GM23338 (cell line): Measurements from ENCODE around the gene SORCS2. TPM values are rescaled to one million over a fixed set of nuclear protein-coding genes. Genes with fewer than 3 reads are reported as not detected.

Experiments
- ATAC-seq: fragments of 200-7000 bp; cut with Tn5 transposase; 3 replicates; pipeline ENCODE4 v1.9.1; 2020
- DNase-seq: peaks from one replicate; pipeline ENCODE4 v3.0.0-alpha.2; 2015; ENCODE audit warnings: low spot score
- H2AFZ ChIP-seq: fragments of 200-600 bp; sonication (generic); 2 replicates; pipeline ENCODE4 v1.8.0; 2016; ENCODE audit warnings: antibody characterized with exemption, mild to moderate bottlenecking, moderate library complexity
- H3F3A ChIP-seq: fragments of 200-600 bp; sonication (generic); replicated peaks from 2 replicates; pipeline ENCODE4 v1.8.0; 2017; ENCODE audit warnings: antibody characterized with exemption, mixed run types, low read depth
- H3K27ac ChIP-seq: fragments of 200-600 bp; sonication (generic); 2 replicates; pipeline ENCODE4 v1.6.1; 2016; ENCODE audit warnings: low read depth
- H3K27me3 ChIP-seq: fragments of 200-600 bp; sonication (generic); 2 replicates; pipeline ENCODE4 v1.8.0; 2016; ENCODE audit warnings: mild to moderate bottlenecking, mixed run types, moderate library complexity; ENCODE audit not compliant: insufficient read depth
- H3K36me3 ChIP-seq: fragments of 200-600 bp; sonication (generic); 2 replicates; pipeline ENCODE4 v1.8.0; 2016; ENCODE audit warnings: mild to moderate bottlenecking; ENCODE audit not compliant: insufficient read depth
- H3K4me1 ChIP-seq: fragments of 200-600 bp; sonication (generic); 2 replicates; pipeline ENCODE4 v1.8.0; 2016; ENCODE audit warnings: mild to moderate bottlenecking, moderate library complexity; ENCODE audit not compliant: insufficient read depth
- H3K4me2 ChIP-seq: fragments of 200-600 bp; sonication (generic); 2 replicates; pipeline ENCODE4 v1.7.1; 2017; ENCODE audit warnings: mixed run types
- H3K4me3 ChIP-seq: fragments of 200-600 bp; sonication (generic); 2 replicates; pipeline ENCODE4 v1.6.1; 2016; ENCODE audit warnings: mixed run types
- H3K79me2 ChIP-seq: fragments of 200-600 bp; sonication (generic); replicated peaks from 2 replicates; pipeline ENCODE4 v1.8.0; 2017; ENCODE audit warnings: mild to moderate bottlenecking; ENCODE audit not compliant: insufficient read depth
- H3K9me2 ChIP-seq: fragments of 200-600 bp; sonication (generic); 2 replicates; pipeline ENCODE4 v1.8.0; 2017; ENCODE audit not compliant: insufficient read depth
- H4K20me1 ChIP-seq: fragments of 200-600 bp; sonication (generic); replicated peaks from 2 replicates; pipeline ENCODE4 v1.8.0; 2017; ENCODE audit warnings: mild to moderate bottlenecking; ENCODE audit not compliant: insufficient read depth
- H3K27ac Mint-ChIP-seq: 2 replicates; pipeline ENCODE4 v1.8.0; 2020; ENCODE audit warnings: inconsistent platforms, mild to moderate bottlenecking, moderate library complexity, mixed read lengths
- H3K27me3 Mint-ChIP-seq: 3 replicates; pipeline ENCODE4 v1.8.0; 2022; ENCODE audit warnings: low read depth, mild to moderate bottlenecking, moderate library complexity, mixed read lengths, inconsistent platforms; ENCODE audit not compliant: insufficient read depth, poor library complexity
- H3K36me3 Mint-ChIP-seq: 3 replicates; pipeline ENCODE4 v1.8.0; 2021; ENCODE audit warnings: low read depth, mild to moderate bottlenecking, inconsistent platforms, moderate library complexity, mixed read lengths
- H3K4me1 Mint-ChIP-seq: 3 replicates; pipeline ENCODE4 v1.8.0; 2020; ENCODE audit warnings: mild to moderate bottlenecking, inconsistent platforms, mixed read lengths
- H3K4me3 Mint-ChIP-seq: 3 replicates; pipeline ENCODE4 v1.8.0; 2021; ENCODE audit warnings: moderate library complexity, mild to moderate bottlenecking, inconsistent platforms, mixed read lengths
- H3K9me3 Mint-ChIP-seq: 3 replicates; pipeline ENCODE4 v1.8.0; 2020; ENCODE audit warnings: moderate library complexity, mild to moderate bottlenecking, inconsistent platforms, mixed read lengths
- CREB1 ChIP-seq: fragments of 250-450 bp; sonication (Bioruptor Pico); IDR thresholded peaks from 2 replicates; pipeline ENCODE4 v1.5.0; 2020; ENCODE audit warnings: low read depth, mild to moderate bottlenecking, moderate library complexity
- EZH2 ChIP-seq: fragments of 200-600 bp; sonication (generic); IDR thresholded peaks from one replicate; pipeline ENCODE4 v1.8.0; 2017; ENCODE audit warnings: antibody characterized with exemption, mild to moderate bottlenecking, low read depth; ENCODE audit not compliant: unreplicated experiment
- EZH2phosphoT487 ChIP-seq: fragments of 200-600 bp; sonication (generic); IDR thresholded peaks from one replicate; pipeline ENCODE4 v1.8.1; 2018; ENCODE audit warnings: antibody characterized with exemption; ENCODE audit not compliant: unreplicated experiment
- JUNB ChIP-seq: IDR thresholded peaks from one replicate; pipeline ENCODE4 v1.6.1; 2016; ENCODE audit warnings: antibody characterized with exemption; ENCODE audit not compliant: unreplicated experiment
- NANOG ChIP-seq: IDR thresholded peaks from 2 replicates; pipeline ENCODE4 v1.6.1; 2016; ENCODE audit warnings: antibody characterized with exemption, borderline replicate concordance
- REST ChIP-seq: IDR thresholded peaks from one replicate; pipeline ENCODE4 v1.6.1; 2018; ENCODE audit warnings: antibody characterized with exemption; ENCODE audit not compliant: unreplicated experiment
- ZNF331 ChIP-seq: fragments of 250-450 bp; sonication (Bioruptor Pico); IDR thresholded peaks from 2 replicates; pipeline ENCODE4 v1.5.0; 2020; ENCODE audit warnings: low read depth, mild to moderate bottlenecking, moderate library complexity
- long read RNA-seq: library from polyadenylated mRNA; unstranded; transcript quantifications from one replicate; pipeline ENCODE4 v2.0.0, GENCODE V29; 2020; ENCODE audit not compliant: unreplicated experiment
- polyA plus RNA-seq: library from polyadenylated mRNA; unstranded; fragments of >200 nt; fragmentation: Nextera tagmentation; extraction: Ambion mirVana; gene quantifications from 2 replicates; pipeline ENCODE4 v1.2.1, GENCODE V29; 2016
- total RNA-seq: library from RNA; depleted of rRNA; stranded (reverse); fragments of >200 nt; shearing (Covaris generic); gene quantifications from 2 replicates; pipeline ENCODE4 v1.2.3, GENCODE V29; 2014; rRNA removed
- TF ChIP-seq, protein P1 (sequence below): fragments of 250-450 bp; sonication (Bioruptor Pico); IDR thresholded peaks from 2 replicates; pipeline ENCODE4 v1.5.0; 2020; ENCODE audit warnings: mild to moderate bottlenecking, moderate library complexity
- TF ChIP-seq, protein P2 (sequence below), 2 experiments: fragments of 200-600 bp in 1 of 2; sonication (generic) in 1 of 2; conservative IDR thresholded peaks; 2 replicates each; pipeline versions ENCODE4 v1.5.1 to v1.6.1; 2016 to 2017; ENCODE audit warnings: antibody characterized with exemption in 2 of 2, low read depth in 2 of 2, mild to moderate bottlenecking in 2 of 2, moderate library complexity in 1 of 2

The SORCS2 gene
- total RNA-seq (2.4 and 8.3 TPM in 2 replicates), polyA plus RNA-seq (0.30 and 0.47 TPM in 2 replicates)
- long read RNA-seq, partial matches to known transcripts = 0 of 1 reads
- long read RNA-seq, other reads (novel, unspliced or antisense) = 1 of 1 reads

DNA sequence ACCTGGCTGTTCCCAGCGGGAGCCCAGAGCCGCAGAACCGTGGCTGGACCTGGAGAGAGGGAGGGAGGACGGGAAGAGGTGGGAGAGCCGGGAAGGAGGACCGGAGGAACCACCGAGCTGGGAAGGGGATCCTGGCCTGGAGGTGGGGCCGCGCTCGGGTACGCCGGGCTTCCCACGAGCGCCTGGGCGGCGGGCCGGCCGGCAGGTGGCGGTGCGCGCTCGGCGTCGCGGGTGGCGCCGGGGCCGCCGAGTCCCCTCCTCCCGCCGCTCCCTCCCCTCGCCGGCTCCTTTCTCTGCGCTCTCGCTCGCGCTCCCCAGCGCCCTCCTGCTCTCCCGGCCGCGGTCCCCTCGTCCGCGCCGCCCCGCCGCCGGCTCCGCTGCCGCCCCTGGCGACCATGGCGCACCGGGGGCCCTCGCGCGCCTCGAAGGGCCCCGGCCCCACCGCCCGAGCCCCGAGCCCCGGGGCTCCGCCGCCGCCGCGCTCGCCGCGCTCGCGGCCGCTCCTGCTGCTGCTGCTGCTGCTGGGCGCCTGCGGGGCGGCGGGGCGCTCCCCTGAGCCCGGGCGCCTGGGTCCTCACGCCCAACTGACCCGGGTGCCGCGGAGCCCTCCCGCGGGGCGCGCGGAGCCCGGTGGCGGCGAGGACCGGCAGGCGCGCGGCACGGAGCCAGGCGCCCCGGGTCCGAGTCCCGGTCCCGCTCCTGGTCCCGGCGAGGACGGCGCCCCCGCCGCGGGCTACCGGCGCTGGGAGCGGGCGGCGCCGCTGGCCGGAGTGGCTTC lies at the start of gene SORCS2:
Gene SORCS2, plus strand, starts transcription at position 287 of the 778 bp plus-strand sequence.
- H3K9me2 ChIP-seq = no peaks in the 10 kb centered on the region
- Mint-ChIP-seq H3K36me3 (no peaks in the 10 kb centered on the region), H3K4me1 (peaks cover 23% of the 10 kb centered on the region), H3K9me3 (no peaks in the 10 kb centered on the region), H3K27me3 (peaks cover 33% of the 10 kb centered on the region), H3K4me3 (peak within 1 kb of the TSS; percentile 79), H3K27ac (no peak within 1 kb of the TSS)
- H2AFZ ChIP-seq = peak within 1 kb of the TSS; percentile 89
- no peak within 1 kb of the TSS for H3K27ac ChIP-seq
- peaks cover 7% of the 10 kb centered on the region; the same call in 1 of the 2 replicates for H3K4me1 ChIP-seq
- ATAC-seq (peak; percentile 63), DNase-seq (peak; percentile 77)
- H3F3A ChIP-seq = no peaks in the 10 kb centered on the region
- peaks cover 22% of the 10 kb centered on the region for H3K27me3 ChIP-seq
- no peaks in the 10 kb centered on the region for H3K36me3 ChIP-seq
- H4K20me1 ChIP-seq = no peaks in the 10 kb centered on the region; the same call in 1 of the 2 replicates
- TF ChIP-seq ZNF331 (CRISPR knock-in tag) = no peak
- TF ChIP-seq JUNB = no peak
- TF ChIP-seq NANOG = no peak
- TF ChIP-seq EZH2 = peak; percentile 42
- TF ChIP-seq, protein P1, sequence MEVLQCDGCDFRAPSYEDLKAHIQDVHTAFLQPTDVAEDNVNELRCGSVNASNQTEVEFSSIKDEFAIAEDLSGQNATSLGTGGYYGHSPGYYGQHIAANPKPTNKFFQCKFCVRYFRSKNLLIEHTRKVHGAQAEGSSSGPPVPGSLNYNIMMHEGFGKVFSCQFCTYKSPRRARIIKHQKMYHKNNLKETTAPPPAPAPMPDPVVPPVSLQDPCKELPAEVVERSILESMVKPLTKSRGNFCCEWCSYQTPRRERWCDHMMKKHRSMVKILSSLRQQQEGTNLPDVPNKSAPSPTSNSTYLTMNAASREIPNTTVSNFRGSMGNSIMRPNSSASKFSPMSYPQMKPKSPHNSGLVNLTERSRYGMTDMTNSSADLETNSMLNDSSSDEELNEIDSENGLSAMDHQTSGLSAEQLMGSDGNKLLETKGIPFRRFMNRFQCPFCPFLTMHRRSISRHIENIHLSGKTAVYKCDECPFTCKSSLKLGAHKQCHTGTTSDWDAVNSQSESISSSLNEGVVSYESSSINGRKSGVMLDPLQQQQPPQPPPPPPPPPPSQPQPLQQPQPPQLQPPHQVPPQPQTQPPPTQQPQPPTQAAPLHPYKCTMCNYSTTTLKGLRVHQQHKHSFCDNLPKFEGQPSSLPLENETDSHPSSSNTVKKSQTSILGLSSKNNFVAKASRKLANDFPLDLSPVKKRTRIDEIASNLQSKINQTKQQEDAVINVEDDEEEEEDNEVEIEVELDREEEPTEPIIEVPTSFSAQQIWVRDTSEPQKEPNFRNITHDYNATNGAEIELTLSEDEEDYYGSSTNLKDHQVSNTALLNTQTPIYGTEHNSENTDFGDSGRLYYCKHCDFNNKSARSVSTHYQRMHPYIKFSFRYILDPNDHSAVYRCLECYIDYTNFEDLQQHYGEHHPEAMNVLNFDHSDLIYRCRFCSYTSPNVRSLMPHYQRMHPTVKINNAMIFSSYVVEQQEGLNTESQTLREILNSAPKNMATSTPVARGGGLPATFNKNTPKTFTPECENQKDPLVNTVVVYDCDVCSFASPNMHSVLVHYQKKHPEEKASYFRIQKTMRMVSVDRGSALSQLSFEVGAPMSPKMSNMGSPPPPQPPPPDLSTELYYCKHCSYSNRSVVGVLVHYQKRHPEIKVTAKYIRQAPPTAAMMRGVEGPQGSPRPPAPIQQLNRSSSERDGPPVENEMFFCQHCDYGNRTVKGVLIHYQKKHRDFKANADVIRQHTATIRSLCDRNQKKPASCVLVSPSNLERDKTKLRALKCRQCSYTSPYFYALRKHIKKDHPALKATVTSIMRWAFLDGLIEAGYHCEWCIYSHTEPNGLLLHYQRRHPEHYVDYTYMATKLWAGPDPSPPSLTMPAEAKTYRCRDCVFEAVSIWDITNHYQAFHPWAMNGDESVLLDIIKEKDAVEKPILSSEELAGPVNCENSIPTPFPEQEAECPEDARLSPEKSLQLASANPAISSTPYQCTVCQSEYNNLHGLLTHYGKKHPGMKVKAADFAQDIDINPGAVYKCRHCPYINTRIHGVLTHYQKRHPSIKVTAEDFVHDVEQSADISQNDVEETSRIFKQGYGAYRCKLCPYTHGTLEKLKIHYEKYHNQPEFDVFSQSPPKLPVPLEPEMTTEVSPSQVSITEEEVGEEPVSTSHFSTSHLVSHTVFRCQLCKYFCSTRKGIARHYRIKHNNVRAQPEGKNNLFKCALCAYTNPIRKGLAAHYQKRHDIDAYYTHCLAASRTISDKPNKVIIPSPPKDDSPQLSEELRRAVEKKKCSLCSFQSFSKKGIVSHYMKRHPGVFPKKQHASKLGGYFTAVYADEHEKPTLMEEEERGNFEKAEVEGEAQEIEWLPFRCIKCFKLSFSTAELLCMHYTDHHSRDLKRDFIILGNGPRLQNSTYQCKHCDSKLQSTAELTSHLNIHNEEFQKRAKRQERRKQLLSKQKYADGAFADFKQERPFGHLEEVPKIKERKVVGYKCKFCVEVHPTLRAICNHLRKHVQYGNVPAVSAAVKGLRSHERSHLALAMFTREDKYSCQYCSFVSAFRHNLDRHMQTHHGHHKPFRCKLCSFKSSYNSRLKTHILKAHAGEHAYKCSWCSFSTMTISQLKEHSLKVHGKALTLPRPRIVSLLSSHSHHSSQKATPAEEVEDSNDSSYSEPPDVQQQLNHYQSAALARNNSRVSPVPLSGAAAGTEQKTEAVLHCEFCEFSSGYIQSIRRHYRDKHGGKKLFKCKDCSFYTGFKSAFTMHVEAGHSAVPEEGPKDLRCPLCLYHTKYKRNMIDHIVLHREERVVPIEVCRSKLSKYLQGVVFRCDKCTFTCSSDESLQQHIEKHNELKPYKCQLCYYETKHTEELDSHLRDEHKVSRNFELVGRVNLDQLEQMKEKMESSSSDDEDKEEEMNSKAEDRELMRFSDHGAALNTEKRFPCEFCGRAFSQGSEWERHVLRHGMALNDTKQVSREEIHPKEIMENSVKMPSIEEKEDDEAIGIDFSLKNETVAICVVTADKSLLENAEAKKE (CRISPR knock-in tag) = no peak
- no peak for TF ChIP-seq EZH2phosphoT487
- no peak for TF ChIP-seq REST
- TF ChIP-seq, protein P2, sequence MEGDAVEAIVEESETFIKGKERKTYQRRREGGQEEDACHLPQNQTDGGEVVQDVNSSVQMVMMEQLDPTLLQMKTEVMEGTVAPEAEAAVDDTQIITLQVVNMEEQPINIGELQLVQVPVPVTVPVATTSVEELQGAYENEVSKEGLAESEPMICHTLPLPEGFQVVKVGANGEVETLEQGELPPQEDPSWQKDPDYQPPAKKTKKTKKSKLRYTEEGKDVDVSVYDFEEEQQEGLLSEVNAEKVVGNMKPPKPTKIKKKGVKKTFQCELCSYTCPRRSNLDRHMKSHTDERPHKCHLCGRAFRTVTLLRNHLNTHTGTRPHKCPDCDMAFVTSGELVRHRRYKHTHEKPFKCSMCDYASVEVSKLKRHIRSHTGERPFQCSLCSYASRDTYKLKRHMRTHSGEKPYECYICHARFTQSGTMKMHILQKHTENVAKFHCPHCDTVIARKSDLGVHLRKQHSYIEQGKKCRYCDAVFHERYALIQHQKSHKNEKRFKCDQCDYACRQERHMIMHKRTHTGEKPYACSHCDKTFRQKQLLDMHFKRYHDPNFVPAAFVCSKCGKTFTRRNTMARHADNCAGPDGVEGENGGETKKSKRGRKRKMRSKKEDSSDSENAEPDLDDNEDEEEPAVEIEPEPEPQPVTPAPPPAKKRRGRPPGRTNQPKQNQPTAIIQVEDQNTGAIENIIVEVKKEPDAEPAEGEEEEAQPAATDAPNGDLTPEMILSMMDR (conservative IDR thresholded peaks at IDR 0.05; ENCODE audit: low read depth in 2 of 2) = peak; percentile 30 to 56
- no peak for TF ChIP-seq CREB1 (CRISPR knock-in tag)
- H3K4me3 ChIP-seq = peak within 1 kb of the TSS; percentile 73
- no peaks in the 10 kb centered on the region for H3K79me2 ChIP-seq
- peak within 1 kb of the TSS; percentile 91 for H3K4me2 ChIP-seq
